Measurements from ENCODE around the gene TMEM200A.
"Not testable (repeated sequence)": the region's sequence is repeated elsewhere in the genome, so short reads cannot be mapped to it uniquely, and the experiment has no call there.

Gene TMEM200A

GRCh38 chr6:130365166-130366106, at the start of gene TMEM200A:
Gene TMEM200A (plus strand): TSS chr6:130366017. CDS start chr6:130440423, 74,406 bp downstream.
- peak; percentile 71 for DNase-seq

- no peak for DNase-seq
Measured at GRCh38 chr6:130320908-130321307, 44.9 kb upstream of the TMEM200A start.

- peak; percentile 66 for DNase-seq
Measured at GRCh38 chr6:130322673-130323268, 43.0 kb upstream of the TMEM200A start.

- peak; percentile 79 for DNase-seq
Measured at GRCh38 chr6:130324657-130325056, 41.2 kb upstream of the TMEM200A start.

- peak; percentile 37 for DNase-seq
Measured at GRCh38 chr6:130326496-130326895, 39.3 kb upstream of the TMEM200A start.

GRCh38 chr6:130337534-130337933, 28.3 kb upstream of the TMEM200A start:
- DNase-seq, result no peak

GRCh38 chr6:130346324-130346723, 19.5 kb upstream of the TMEM200A start:
- not testable (repeated sequence) for DNase-seq

- DNase-seq, result no peak
Measured at GRCh38 chr6:130354322-130354721, 11.5 kb upstream of the TMEM200A start.

GRCh38 chr6:130355572-130355971, 10.2 kb upstream of the TMEM200A start:
- peak; percentile 40 for DNase-seq

GRCh38 chr6:130357436-130357835, 8.4 kb upstream of the TMEM200A start:
- DNase-seq, result no peak

GRCh38 chr6:130359736-130360135, 6.1 kb upstream of the TMEM200A start:
- peak; percentile 6 for DNase-seq

- peak; percentile 28 for DNase-seq
Measured at GRCh38 chr6:130362128-130362527, 3.7 kb upstream of the TMEM200A start.

GRCh38 chr6:130364224-130364780, 1.5 kb upstream of the TMEM200A start:
- no peak for DNase-seq

- peak; percentile 56 for DNase-seq
Measured at GRCh38 chr6:130366107-130367005, 539 bp downstream of the TMEM200A start.

GRCh38 chr6:130367767-130368166, 1.9 kb downstream of the TMEM200A start:
- DNase-seq, result no peak

GRCh38 chr6:130368576-130368975, 2.8 kb downstream of the TMEM200A start:
- DNase-seq, result no peak

- DNase-seq, result no peak
Measured at GRCh38 chr6:130369831-130370230, 4.0 kb downstream of the TMEM200A start.

- no peak for DNase-seq
Measured at GRCh38 chr6:130371921-130372420, 6.2 kb downstream of the TMEM200A start.

GRCh38 chr6:130372786-130373185, 7.0 kb downstream of the TMEM200A start:
- DNase-seq, result no peak

GRCh38 chr6:130373992-130374391, 8.2 kb downstream of the TMEM200A start:
- no peak for DNase-seq

- no peak for DNase-seq
Measured at GRCh38 chr6:130376936-130377335, 11.1 kb downstream of the TMEM200A start.

GRCh38 chr6:130377371-130377770, 11.6 kb downstream of the TMEM200A start:
- DNase-seq, result no peak
